Measurements from ENCODE around the gene IFITM2.

- TF ChIP-seq CTCF (IDR thresholded peaks at IDR 0.05) (no peak), POLR2AphosphoS5 (IDR thresholded peaks at IDR 0.05; ENCODE audit: insufficient read depth in 1 of 2, low read depth in 1 of 2) (no peak), POLR2A (IDR thresholded peaks at IDR 0.05) (no peak)
These were observed 9.1 kb upstream of the IFITM2 start for GRCh38 chr11:298406-299065.
